OCI-LY3 (cell line): ENCODE data around the gene MXI1.

Experiments
- CTCF ChIP-seq: fragments of 200-600, 300-600 bp; sonication (generic); IDR thresholded peaks from 2 replicates; pipeline ENCODE4 v1.5.1; 2014; ENCODE audit warnings: antibody characterized with exemption, low read length, low read depth
- EZH2phosphoT487 ChIP-seq: fragments of 200-600 bp; shearing (Covaris generic); IDR thresholded peaks from 2 replicates; pipeline ENCODE4 v1.6.1; 2018; ENCODE audit warnings: antibody characterized with exemption, mixed run types, low read depth

- no peak for TF ChIP-seq CTCF
- no peak for TF ChIP-seq EZH2phosphoT487
Observed at GRCh38 chr10:110275128-110275729, 67.8 kb downstream of the MXI1 start.
